Esophagus (tissue), 2 donors: Measurements from ENCODE around the gene ATG4A. TPM values are rescaled to one million over a fixed set of nuclear protein-coding genes. Genes with fewer than 3 reads are reported as not detected.

Source experiments
- H3K27ac ChIP-seq, 2 donors: one replicate each; pipeline ENCODE4 v1.5.1; 2013; ENCODE audit warnings: low read depth in 2 of 2, mild to moderate bottlenecking in 2 of 2, inconsistent platforms in 1 of 2, low read length in 1 of 2, moderate library complexity in 1 of 2
- H3K27me3 ChIP-seq, 2 donors: one replicate each; pipeline ENCODE4 v1.6.1; 2013; ENCODE audit warnings: low read length in 2 of 2, control low read depth in 1 of 2, mild to moderate bottlenecking in 1 of 2; ENCODE audit not compliant: insufficient read depth in 2 of 2, control insufficient read depth in 1 of 2
- H3K36me3 ChIP-seq, 2 donors: one replicate each; pipeline ENCODE4 v1.6.1; 2013; ENCODE audit warnings: low read length in 1 of 2; ENCODE audit not compliant: control insufficient read depth in 2 of 2, insufficient read depth in 2 of 2
- H3K4me1 ChIP-seq, 2 donors: one replicate each; pipeline ENCODE4 v1.6.1; 2013; ENCODE audit warnings: low read length in 1 of 2; ENCODE audit not compliant: control insufficient read depth in 2 of 2, insufficient read depth in 2 of 2
- H3K4me3 ChIP-seq, 2 donors: one replicate each; pipeline ENCODE4 v1.5.1; 2013; ENCODE audit warnings: low read length in 2 of 2, mild to moderate bottlenecking in 2 of 2, low read depth in 1 of 2, moderate library complexity in 1 of 2
- H3K9me3 ChIP-seq, 2 donors: one replicate each; pipeline ENCODE4 v1.6.1; 2013; ENCODE audit warnings: mild to moderate bottlenecking in 2 of 2, low read depth in 1 of 2, low read length in 1 of 2, moderate library complexity in 1 of 2; ENCODE audit not compliant: control insufficient read depth in 2 of 2, insufficient read depth in 1 of 2
- WGBS, 2 donors: extraction: QIAGEN DNeasy Blood & Tissue Kit; methylation state at CpG; one replicate each; pipeline ENCODE4 v1.1.7; 2013; 5-methylcytosine and 5-hydroxymethylcytosine counted together
- polyA plus RNA-seq, 2 donors: library from polyadenylated mRNA; stranded (reverse); fragments of 200-250 nt; gene quantifications; one replicate each; pipeline ENCODE4 v1.2.3, GENCODE V29; 2013
- donor health status: healthy with polysubstance abuse.
- donor health status: Bipolar disorder and iron deficiency.

ATG4A gene
- polyA plus RNA-seq: 1 to 10 TPM; 8.9 to 9.6 TPM

GRCh38 chrX:108091264-108091877 lies at the start of gene ATG4A, which contains the start of gene PSMD10:
Gene ATG4A (plus strand): TSS chrX:108091778. CDS start chrX:108091827, 49 bp downstream.
Gene PSMD10 (minus strand): TSS chrX:108091542. CDS start chrX:108091520, 22 bp downstream.
- peak within 1 kb of the TSS; percentile 63 to 76 for H3K4me3 ChIP-seq
- 0 to 37% methylated on average over 47 of the region's 47 CpGs for WGBS, 2 donors
- no peaks in the 10 kb centered on the region for H3K9me3 ChIP-seq
- peaks cover 0 to 3% of the 10 kb centered on the region in 2 donors for H3K27me3 ChIP-seq
- no peaks in the 10 kb centered on the region for H3K36me3 ChIP-seq
- peak within 1 kb of the TSS; percentile 87 to 89 for H3K27ac ChIP-seq
- no peaks in the 10 kb centered on the region for H3K4me1 ChIP-seq

GRCh38 chrX:108044554-108045256 lies 46.9 kb upstream of the ATG4A start, which contains the start of gene VSIG1:
Gene VSIG1 (plus strand): TSS chrX:108045065. CDS start chrX:108045131, 66 bp downstream.
- Histone ChIP-seq H3K4me3 (no peak within 1 kb of the TSS), H3K9me3 (no peaks in the 10 kb centered on the region), H3K4me1 (no peaks in the 10 kb centered on the region), H3K27ac (no peak within 1 kb of the TSS), H3K36me3 (no peaks in the 10 kb centered on the region), H3K27me3 (no peaks in the 10 kb centered on the region)
- 58 to 81% methylated on average over 10 of the region's 10 CpGs for WGBS, 2 donors

GRCh38 chrX:108049649-108050048 lies 41.9 kb upstream of the ATG4A start:
- Histone ChIP-seq H3K27ac (no peak overlapping the region), H3K36me3 (no peaks in the 10 kb centered on the region), H3K9me3 (no peaks in the 10 kb centered on the region), H3K4me3 (no peak overlapping the region), H3K27me3 (peaks cover 0 to 5% of the 10 kb centered on the region in 2 donors), H3K4me1 (no peaks in the 10 kb centered on the region)
- WGBS, 2 donors: 44 to 59% methylated on average over 1 of the region's 1 CpG

GRCh38 chrX:108053218-108053617 lies 38.4 kb upstream of the ATG4A start:
- peaks cover 0 to 11% of the 10 kb centered on the region in 2 donors for H3K27me3 ChIP-seq
- H3K4me3 ChIP-seq: no peak overlapping the region
- H3K27ac ChIP-seq: no peak overlapping the region
- no peaks in the 10 kb centered on the region for H3K36me3 ChIP-seq
- no peaks in the 10 kb centered on the region for H3K4me1 ChIP-seq
- H3K9me3 ChIP-seq: no peaks in the 10 kb centered on the region

GRCh38 chrX:108055546-108055945 lies 36.0 kb upstream of the ATG4A start:
- H3K27me3 ChIP-seq: peaks cover 0 to 12% of the 10 kb centered on the region in 2 donors
- H3K4me3 ChIP-seq: no peak overlapping the region
- no peaks in the 10 kb centered on the region for H3K36me3 ChIP-seq
- H3K27ac ChIP-seq: no peak overlapping the region
- no peaks in the 10 kb centered on the region for H3K4me1 ChIP-seq
- H3K9me3 ChIP-seq: no peaks in the 10 kb centered on the region

- Histone ChIP-seq H3K9me3 (no peaks in the 10 kb centered on the region), H3K27ac (no peak overlapping the region), H3K4me3 (no peak overlapping the region), H3K36me3 (no peaks in the 10 kb centered on the region), H3K27me3 (peaks cover 0 to 11% of the 10 kb centered on the region in 2 donors), H3K4me1 (no peaks in the 10 kb centered on the region)
- 80 to 93% methylated on average over 1 of the region's 1 CpG for WGBS, 2 donors
Measured at GRCh38 chrX:108059801-108060200, 31.8 kb upstream of the ATG4A start.

- Histone ChIP-seq H3K27me3 (peaks cover 0 to 4% of the 10 kb centered on the region in 2 donors), H3K9me3 (no peaks in the 10 kb centered on the region), H3K36me3 (no peaks in the 10 kb centered on the region), H3K27ac (no peak overlapping the region), H3K4me1 (no peaks in the 10 kb centered on the region), H3K4me3 (no peak overlapping the region)
- 71 to 86% methylated on average over 1 of the region's 1 CpG for WGBS, 2 donors
Measured at GRCh38 chrX:108064001-108064400, 27.6 kb upstream of the ATG4A start.

- Histone ChIP-seq H3K36me3 (no peaks in the 10 kb centered on the region), H3K27me3 (peaks cover 0 to 4% of the 10 kb centered on the region in 2 donors), H3K9me3 (no peaks in the 10 kb centered on the region), H3K4me1 (no peaks in the 10 kb centered on the region), H3K27ac (no peak overlapping the region), H3K4me3 (no peak overlapping the region)
- WGBS, 2 donors: 66 to 79% methylated on average over 2 of the region's 2 CpGs
Measured at GRCh38 chrX:108064613-108065012, 27.0 kb upstream of the ATG4A start.

GRCh38 chrX:108068121-108068520 lies 23.5 kb upstream of the ATG4A start:
- H3K27me3 ChIP-seq: peaks cover 0 to 4% of the 10 kb centered on the region in 2 donors
- H3K27ac ChIP-seq: no peak overlapping the region
- no peaks in the 10 kb centered on the region for H3K36me3 ChIP-seq
- no peaks in the 10 kb centered on the region for H3K4me1 ChIP-seq
- no peak overlapping the region for H3K4me3 ChIP-seq
- WGBS, 2 donors: 39 to 43% methylated on average over 1 of the region's 1 CpG
- H3K9me3 ChIP-seq: no peaks in the 10 kb centered on the region
